ENCODE data around the gene COL6A2. TPM values are rescaled to one million over a fixed set of nuclear protein-coding genes. Genes with fewer than 3 reads are reported as not detected.

Gene COL6A2
- total and polyA plus RNA-seq, 8 donors: 79.3 to 3,737 (median 398) TPM

DNA sequence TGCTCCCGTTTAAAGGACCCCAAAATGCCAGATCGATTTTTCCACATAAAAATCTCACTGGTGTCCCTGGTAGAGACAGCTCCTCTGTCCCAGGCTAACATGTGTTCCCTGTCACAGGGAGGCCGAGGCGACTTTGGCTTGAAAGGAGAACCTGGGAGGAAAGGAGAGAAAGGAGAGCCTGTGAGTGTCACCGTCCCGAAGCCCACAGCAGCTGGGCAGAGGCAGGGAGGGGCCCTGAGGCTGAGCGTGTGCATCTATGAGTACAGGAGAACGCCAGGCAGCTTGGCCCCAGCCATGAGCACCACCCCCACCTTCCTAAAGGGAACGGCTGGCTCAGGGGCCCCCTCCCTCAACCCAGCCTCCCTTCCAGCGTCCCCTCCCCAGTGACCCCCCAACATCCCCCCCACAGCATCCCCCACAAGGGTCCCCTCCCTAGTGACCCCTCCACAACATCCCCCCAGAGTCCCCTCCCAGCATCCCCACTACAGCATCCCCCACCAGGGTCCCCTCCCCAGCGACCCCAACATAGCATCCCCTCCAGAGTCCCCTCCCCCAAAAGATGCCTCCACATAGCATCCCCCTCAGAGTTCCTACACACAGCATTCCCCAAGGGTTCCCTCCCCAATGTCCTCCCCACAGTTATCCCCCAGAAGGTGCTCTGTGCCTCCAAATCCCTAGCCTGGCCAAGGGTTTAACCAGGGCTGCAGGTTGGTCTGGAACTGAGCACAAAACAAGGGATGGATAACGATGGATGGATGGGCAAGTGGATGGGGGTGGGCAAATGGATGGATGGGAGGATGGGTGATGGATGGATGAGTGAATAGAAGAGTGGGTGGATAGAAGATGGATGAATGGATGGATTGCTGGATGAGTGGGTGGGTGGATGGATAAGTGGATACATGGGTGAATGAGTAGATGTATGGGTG, 25.1 kb downstream of the COL6A2 start:
- Histone ChIP-seq H3K4me3 (no peak overlapping the region), H3K27ac (peak overlapping the region in 3 of 5 donors; percentile 4 to 29 (median 7)), H3K4me1 (no peaks in the 10 kb centered on the region), H3K27me3 (no peaks in the 10 kb centered on the region), H3K9me3 (no peaks in the 10 kb centered on the region), H3K36me3 (peaks cover 59 to 99% (median 89%) of the 10 kb centered on the region in 4 donors)
- DNase-seq: no peak
- TF ChIP-seq POLR2A (IDR thresholded peaks at IDR 0.05) (no peak), POLR2AphosphoS5 (IDR thresholded peaks at IDR 0.05) (no peak), EP300 (IDR thresholded peaks at IDR 0.05) (no peak)
- TF ChIP-seq, protein P1, sequence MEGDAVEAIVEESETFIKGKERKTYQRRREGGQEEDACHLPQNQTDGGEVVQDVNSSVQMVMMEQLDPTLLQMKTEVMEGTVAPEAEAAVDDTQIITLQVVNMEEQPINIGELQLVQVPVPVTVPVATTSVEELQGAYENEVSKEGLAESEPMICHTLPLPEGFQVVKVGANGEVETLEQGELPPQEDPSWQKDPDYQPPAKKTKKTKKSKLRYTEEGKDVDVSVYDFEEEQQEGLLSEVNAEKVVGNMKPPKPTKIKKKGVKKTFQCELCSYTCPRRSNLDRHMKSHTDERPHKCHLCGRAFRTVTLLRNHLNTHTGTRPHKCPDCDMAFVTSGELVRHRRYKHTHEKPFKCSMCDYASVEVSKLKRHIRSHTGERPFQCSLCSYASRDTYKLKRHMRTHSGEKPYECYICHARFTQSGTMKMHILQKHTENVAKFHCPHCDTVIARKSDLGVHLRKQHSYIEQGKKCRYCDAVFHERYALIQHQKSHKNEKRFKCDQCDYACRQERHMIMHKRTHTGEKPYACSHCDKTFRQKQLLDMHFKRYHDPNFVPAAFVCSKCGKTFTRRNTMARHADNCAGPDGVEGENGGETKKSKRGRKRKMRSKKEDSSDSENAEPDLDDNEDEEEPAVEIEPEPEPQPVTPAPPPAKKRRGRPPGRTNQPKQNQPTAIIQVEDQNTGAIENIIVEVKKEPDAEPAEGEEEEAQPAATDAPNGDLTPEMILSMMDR (IDR thresholded peaks at IDR 0.05): peak in 1 of 7 experiments; percentile 4
- 78 to 88% (median 81%) methylated on average over 10 to 12 of the region's 12 CpGs for WGBS, 5 donors
- intact Hi-C loops (cut with DNase I; ENCODE audit: low total_unique reads): loop anchor here (10.0 kb wide), 1 partner anchor 128 kb away; no protein-coding TSS in a partner anchor

DNA sequence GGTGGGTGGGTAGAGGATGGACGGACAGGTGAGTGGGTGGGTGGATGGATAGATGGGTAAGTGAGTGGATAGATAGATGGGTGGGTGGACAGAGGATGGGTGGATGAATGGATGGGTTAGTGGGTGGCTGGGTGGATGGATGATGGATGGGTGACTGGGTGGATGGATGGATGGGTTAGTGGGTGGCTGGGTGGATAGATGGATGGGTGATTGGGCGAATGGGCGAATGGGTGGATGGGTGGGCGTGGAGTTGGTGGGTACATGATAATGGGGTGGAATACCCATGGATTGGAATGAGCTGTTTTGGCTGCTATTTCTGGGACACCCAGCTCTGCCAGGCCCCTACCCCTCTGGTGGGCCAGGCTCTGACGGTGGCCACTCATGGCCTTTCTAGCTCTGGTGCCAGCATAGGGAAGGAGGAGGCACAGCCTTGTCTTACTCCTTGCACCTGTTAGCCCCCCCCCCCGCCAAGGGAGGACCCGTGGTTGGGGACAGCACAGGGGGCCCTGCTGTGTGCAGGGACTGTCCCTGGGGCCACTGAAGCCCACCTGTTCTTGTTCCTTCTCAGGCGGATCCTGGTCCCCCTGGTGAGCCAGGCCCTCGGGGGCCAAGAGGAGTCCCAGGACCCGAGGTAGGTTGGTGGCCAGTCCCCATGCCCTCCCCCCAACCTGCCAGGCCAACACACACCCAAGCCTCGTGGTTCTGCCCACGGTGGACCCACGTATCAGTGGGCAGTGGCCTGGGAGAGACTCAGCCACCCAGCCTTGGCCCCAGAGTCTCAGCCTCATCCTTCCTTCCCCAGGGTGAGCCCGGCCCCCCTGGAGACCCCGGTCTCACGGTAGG, 26.4 kb downstream of the COL6A2 start:
- TF ChIP-seq EP300 (IDR thresholded peaks at IDR 0.05) (no peak), POLR2AphosphoS5 (IDR thresholded peaks at IDR 0.05) (no peak), POLR2A (IDR thresholded peaks at IDR 0.05) (no peak)
- TF ChIP-seq, protein P1 (IDR thresholded peaks at IDR 0.05): no peak
- intact Hi-C loops (cut with DNase I; ENCODE audit: low total_unique reads): loop anchor here (10.0 kb wide), 1 partner anchor 130 kb away; no protein-coding TSS in a partner anchor
- Histone ChIP-seq H3K27ac (peak overlapping the region in 2 of 5 donors; percentile 3 to 24), H3K27me3 (no peaks in the 10 kb centered on the region), H3K36me3 (peaks cover 47 to 97% (median 85%) of the 10 kb centered on the region in 4 donors), H3K4me3 (no peak overlapping the region), H3K4me1 (no peaks in the 10 kb centered on the region), H3K9me3 (no peaks in the 10 kb centered on the region)
- WGBS, 5 donors: 88 to 92% (median 91%) methylated on average over 10 to 16 of the region's 16 CpGs
- DNase-seq: peak in 1 of 2 donors; percentile 21

DNA sequence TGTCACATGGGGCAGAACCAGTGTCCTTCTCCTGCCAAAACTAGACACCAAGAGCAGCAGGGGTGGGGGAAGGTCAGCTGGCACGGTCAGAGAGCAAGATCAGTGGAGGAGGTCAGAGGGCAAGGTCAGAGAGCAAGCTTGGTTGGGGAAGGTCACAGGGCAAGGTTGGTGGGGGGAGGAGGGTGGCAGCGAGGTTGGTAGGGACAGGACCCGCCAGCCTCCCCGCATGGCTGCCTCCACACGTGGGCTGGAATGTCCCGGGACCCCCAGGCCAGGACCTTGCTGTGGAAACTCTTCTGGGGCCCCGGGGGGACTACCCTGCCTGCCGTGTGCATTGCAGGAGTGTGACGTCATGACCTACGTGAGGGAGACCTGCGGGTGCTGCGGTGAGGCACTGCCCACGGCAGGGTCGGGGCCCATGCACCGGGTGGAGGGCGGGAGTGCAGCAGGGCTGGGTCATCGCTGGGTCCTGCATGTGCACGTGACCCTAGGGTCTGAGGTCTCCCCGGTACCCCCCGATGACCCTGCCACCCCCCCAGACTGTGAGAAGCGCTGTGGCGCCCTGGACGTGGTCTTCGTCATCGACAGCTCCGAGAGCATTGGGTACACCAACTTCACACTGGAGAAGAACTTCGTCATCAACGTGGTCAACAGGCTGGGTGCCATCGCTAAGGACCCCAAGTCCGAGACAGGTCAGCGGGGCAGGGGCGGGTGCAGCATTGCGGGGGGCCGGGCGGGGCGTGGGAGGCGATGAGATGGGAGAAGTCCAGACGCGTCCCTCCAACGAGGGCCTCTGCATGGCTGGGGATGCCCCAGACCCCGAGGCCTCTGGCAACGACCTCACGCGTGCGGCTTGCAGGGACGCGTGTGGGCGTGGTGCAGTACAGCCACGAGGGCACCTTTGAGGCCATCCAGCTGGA, 27.3 kb downstream of the COL6A2 start:
- no peaks in the 10 kb centered on the region for H3K27me3 ChIP-seq
- TF ChIP-seq POLR2AphosphoS5 (IDR thresholded peaks at IDR 0.05) (no peak), EP300 (IDR thresholded peaks at IDR 0.05) (no peak)
- DNase-seq: peak in 1 of 2 donors; percentile 21
- H3K4me3 ChIP-seq: no peak overlapping the region
- H3K4me1 ChIP-seq: no peaks in the 10 kb centered on the region
- intact Hi-C loops (cut with DNase I; ENCODE audit: low total_unique reads): loop anchor here (10.0 kb wide), 1 partner anchor 130 kb away; no protein-coding TSS in a partner anchor
- WGBS, 5 donors: 85 to 91% (median 88%) methylated on average over 31 to 49 of the region's 49 CpGs
- peaks cover 39 to 95% (median 79%) of the 10 kb centered on the region in 4 donors for H3K36me3 ChIP-seq
- peak overlapping the region in 2 of 5 donors; percentile 3 to 24 for H3K27ac ChIP-seq
- H3K9me3 ChIP-seq: no peaks in the 10 kb centered on the region

DNA sequence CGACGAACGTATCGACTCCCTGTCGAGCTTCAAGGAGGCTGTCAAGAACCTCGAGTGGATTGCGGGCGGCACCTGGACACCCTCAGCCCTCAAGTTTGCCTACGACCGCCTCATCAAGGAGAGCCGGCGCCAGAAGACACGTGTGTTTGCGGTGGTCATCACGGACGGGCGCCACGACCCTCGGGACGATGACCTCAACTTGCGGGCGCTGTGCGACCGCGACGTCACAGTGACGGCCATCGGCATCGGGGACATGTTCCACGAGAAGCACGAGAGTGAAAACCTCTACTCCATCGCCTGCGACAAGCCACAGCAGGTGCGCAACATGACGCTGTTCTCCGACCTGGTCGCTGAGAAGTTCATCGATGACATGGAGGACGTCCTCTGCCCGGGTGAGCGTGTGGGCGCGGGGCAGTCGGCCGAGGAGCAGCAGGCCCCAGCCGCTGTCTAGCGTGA, 28.0 kb downstream of the COL6A2 start:
- DNase-seq: peak in 1 of 2 donors; percentile 20
- TF ChIP-seq POLR2A (IDR thresholded peaks at IDR 0.05): no peak
- TF ChIP-seq POLR2AphosphoS5 (IDR thresholded peaks at IDR 0.05): no peak
- TF ChIP-seq, protein P1 (IDR thresholded peaks at IDR 0.05): no peak
- no peak for TF ChIP-seq EP300 (IDR thresholded peaks at IDR 0.05)
- no peaks in the 10 kb centered on the region for H3K9me3 ChIP-seq
- H3K4me1 ChIP-seq: no peaks in the 10 kb centered on the region
- 86 to 92% (median 90%) methylated on average over 45 to 47 of the region's 47 CpGs for WGBS, 5 donors
- H3K27ac ChIP-seq: no peak overlapping the region
- H3K27me3 ChIP-seq: no peaks in the 10 kb centered on the region
- H3K36me3 ChIP-seq: peaks cover 32 to 88% (median 72%) of the 10 kb centered on the region in 4 donors
- no peak overlapping the region for H3K4me3 ChIP-seq
- intact Hi-C loops (cut with DNase I; ENCODE audit: low total_unique reads): loop anchor here (10.0 kb wide), 1 partner anchor 131 kb away; no protein-coding TSS in a partner anchor
